HepG2 (cell line): ENCODE data around the gene BCL6. TPM values are rescaled to one million over a fixed set of nuclear protein-coding genes. Genes with fewer than 3 reads are reported as not detected.

Experiments used
- BHLHE40 ChIP-seq: IDR thresholded peaks from 2 replicates; pipeline ENCODE4 v1.6.1; 2011; ENCODE audit warnings: low read length, improper control_type of control experiment
- SAFB2 ChIP-seq: sonication (generic); formaldehyde crosslinking; IDR thresholded peaks from 2 replicates; pipeline ENCODE4 v1.5.1; 2020; ENCODE audit warnings: missing genetic modification reagents, low read depth, mild to moderate bottlenecking, borderline replicate concordance
- SOX5 ChIP-seq: IDR thresholded peaks from 2 replicates; pipeline ENCODE4 v1.6.1; 2016; ENCODE audit warnings: borderline replicate concordance
- STAT5B ChIP-seq: sonication (generic); formaldehyde crosslinking; IDR thresholded peaks from 2 replicates; pipeline ENCODE4 v1.4.0; 2020; ENCODE audit warnings: missing genetic modification reagents
- XBP1 ChIP-seq: sonication (generic); formaldehyde crosslinking; IDR thresholded peaks from 2 replicates; pipeline ENCODE4 v1.5.0; 2020; ENCODE audit warnings: missing genetic modification reagents
- ZNF451 ChIP-seq: sonication (generic); formaldehyde crosslinking; IDR thresholded peaks from 2 replicates; pipeline ENCODE4 v1.5.0; 2020; ENCODE audit warnings: mild to moderate bottlenecking, missing genetic modification reagents
- ZNF460 ChIP-seq: sonication (generic); formaldehyde crosslinking; IDR thresholded peaks from 2 replicates; pipeline ENCODE4 v1.5.1; 2020; ENCODE audit warnings: missing genetic modification reagents, mild to moderate bottlenecking, borderline replicate concordance
- ZNF501 ChIP-seq: sonication (generic); formaldehyde crosslinking; IDR thresholded peaks from 2 replicates; pipeline ENCODE4 v1.5.1; 2020; ENCODE audit warnings: mild to moderate bottlenecking, moderate library complexity, missing genetic modification reagents
- polyA plus RNA-seq, 8 experiments: library from polyadenylated mRNA; depleted of rRNA in 3 of 8; stranded (reverse) in 7 of 8; unstranded in 1 of 8; fragments of >200 nt; fragmentation: Illumina TruSeq in 4 of 8; extraction: Trizol in 4 of 8; gene quantifications; 2 replicates each; pipeline versions ENCODE4 v1.2.1 to v1.2.3, GENCODE V29; 2011 to 2016; ENCODE audit warnings: low read depth in 4 of 8, missing spikeins in 1 of 8, mixed read lengths in 1 of 8; ENCODE audit not compliant: insufficient read depth in 1 of 8
- total RNA-seq, 5 experiments: library from RNA; depleted of rRNA; stranded (reverse); fragments of >200 nt; fragmentation: Illumina TruSeq; extraction: Trizol; gene quantifications; 2 replicates each; pipeline ENCODE4 v1.2.3, GENCODE V29; 2016; ENCODE audit warnings: low read depth in 1 of 5
- TF ChIP-seq, protein P1 (sequence below): sonication (generic); formaldehyde crosslinking; conservative IDR thresholded peaks from 2 replicates; pipeline ENCODE4 v1.4.0; 2020; ENCODE audit warnings: missing genetic modification reagents
- TF ChIP-seq, protein P2 (sequence below): sonication (generic); formaldehyde crosslinking; IDR thresholded peaks from 2 replicates; pipeline ENCODE4 v1.9.0; 2021; ENCODE audit warnings: missing genetic modification reagents, mild to moderate bottlenecking, borderline replicate concordance
- TF ChIP-seq, protein P3 (sequence below): sonication (generic); formaldehyde crosslinking; IDR thresholded peaks from 2 replicates; pipeline ENCODE4 v1.4.0; 2020; ENCODE audit warnings: mild to moderate bottlenecking, missing genetic modification reagents
- TF ChIP-seq, protein P4 (sequence below): IDR thresholded peaks from 2 replicates; pipeline ENCODE4 v1.6.1; 2012; ENCODE audit warnings: low read length, improper control_type of control experiment
- TF ChIP-seq, protein P5 (sequence below): sonication (generic); formaldehyde crosslinking; conservative IDR thresholded peaks from 2 replicates; pipeline ENCODE4 v1.8.1; 2023; ENCODE audit warnings: missing genetic modification reagents

The BCL6 gene
- total and polyA plus RNA-seq, 2 of the 13 experiments (the other 11 are each of a cell fraction or from before 2014, with no cell fraction given) = 21.2 to 53.7 TPM

DNA sequence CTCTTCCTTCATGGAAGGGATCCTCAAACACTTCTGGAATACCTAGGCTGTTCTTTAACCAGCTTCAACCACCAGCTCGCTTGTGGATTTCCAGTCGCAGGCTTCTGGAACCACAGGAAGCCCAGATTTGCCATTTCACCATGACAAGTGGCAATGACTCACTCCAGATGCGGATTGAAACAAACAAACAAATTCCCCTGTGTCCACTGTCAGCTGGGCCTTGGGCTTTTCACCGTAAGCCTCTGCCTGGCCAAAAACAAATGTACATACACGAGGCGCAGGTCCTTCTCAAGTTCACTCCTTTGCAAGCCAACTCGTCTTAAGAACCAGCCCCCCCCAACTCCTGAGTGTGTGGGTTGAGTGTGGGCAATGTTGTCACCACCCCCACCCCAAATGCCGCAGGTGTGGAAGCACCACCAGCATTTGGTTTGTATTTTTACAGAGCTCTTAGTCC is 8.8 kb downstream of the BCL6 start (continued):
- TF ChIP-seq, protein P1, sequence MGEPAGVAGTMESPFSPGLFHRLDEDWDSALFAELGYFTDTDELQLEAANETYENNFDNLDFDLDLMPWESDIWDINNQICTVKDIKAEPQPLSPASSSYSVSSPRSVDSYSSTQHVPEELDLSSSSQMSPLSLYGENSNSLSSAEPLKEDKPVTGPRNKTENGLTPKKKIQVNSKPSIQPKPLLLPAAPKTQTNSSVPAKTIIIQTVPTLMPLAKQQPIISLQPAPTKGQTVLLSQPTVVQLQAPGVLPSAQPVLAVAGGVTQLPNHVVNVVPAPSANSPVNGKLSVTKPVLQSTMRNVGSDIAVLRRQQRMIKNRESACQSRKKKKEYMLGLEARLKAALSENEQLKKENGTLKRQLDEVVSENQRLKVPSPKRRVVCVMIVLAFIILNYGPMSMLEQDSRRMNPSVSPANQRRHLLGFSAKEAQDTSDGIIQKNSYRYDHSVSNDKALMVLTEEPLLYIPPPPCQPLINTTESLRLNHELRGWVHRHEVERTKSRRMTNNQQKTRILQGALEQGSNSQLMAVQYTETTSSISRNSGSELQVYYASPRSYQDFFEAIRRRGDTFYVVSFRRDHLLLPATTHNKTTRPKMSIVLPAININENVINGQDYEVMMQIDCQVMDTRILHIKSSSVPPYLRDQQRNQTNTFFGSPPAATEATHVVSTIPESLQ (CRISPR knock-in tag) = no peak
- TF ChIP-seq, protein P2, sequence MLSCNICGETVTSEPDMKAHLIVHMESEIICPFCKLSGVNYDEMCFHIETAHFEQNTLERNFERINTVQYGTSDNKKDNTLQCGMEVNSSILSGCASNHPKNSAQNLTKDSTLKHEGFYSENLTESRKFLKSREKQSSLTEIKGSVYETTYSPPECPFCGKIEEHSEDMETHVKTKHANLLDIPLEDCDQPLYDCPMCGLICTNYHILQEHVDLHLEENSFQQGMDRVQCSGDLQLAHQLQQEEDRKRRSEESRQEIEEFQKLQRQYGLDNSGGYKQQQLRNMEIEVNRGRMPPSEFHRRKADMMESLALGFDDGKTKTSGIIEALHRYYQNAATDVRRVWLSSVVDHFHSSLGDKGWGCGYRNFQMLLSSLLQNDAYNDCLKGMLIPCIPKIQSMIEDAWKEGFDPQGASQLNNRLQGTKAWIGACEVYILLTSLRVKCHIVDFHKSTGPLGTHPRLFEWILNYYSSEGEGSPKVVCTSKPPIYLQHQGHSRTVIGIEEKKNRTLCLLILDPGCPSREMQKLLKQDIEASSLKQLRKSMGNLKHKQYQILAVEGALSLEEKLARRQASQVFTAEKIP (CRISPR knock-in tag) = no peak
- TF ChIP-seq, protein P3, sequence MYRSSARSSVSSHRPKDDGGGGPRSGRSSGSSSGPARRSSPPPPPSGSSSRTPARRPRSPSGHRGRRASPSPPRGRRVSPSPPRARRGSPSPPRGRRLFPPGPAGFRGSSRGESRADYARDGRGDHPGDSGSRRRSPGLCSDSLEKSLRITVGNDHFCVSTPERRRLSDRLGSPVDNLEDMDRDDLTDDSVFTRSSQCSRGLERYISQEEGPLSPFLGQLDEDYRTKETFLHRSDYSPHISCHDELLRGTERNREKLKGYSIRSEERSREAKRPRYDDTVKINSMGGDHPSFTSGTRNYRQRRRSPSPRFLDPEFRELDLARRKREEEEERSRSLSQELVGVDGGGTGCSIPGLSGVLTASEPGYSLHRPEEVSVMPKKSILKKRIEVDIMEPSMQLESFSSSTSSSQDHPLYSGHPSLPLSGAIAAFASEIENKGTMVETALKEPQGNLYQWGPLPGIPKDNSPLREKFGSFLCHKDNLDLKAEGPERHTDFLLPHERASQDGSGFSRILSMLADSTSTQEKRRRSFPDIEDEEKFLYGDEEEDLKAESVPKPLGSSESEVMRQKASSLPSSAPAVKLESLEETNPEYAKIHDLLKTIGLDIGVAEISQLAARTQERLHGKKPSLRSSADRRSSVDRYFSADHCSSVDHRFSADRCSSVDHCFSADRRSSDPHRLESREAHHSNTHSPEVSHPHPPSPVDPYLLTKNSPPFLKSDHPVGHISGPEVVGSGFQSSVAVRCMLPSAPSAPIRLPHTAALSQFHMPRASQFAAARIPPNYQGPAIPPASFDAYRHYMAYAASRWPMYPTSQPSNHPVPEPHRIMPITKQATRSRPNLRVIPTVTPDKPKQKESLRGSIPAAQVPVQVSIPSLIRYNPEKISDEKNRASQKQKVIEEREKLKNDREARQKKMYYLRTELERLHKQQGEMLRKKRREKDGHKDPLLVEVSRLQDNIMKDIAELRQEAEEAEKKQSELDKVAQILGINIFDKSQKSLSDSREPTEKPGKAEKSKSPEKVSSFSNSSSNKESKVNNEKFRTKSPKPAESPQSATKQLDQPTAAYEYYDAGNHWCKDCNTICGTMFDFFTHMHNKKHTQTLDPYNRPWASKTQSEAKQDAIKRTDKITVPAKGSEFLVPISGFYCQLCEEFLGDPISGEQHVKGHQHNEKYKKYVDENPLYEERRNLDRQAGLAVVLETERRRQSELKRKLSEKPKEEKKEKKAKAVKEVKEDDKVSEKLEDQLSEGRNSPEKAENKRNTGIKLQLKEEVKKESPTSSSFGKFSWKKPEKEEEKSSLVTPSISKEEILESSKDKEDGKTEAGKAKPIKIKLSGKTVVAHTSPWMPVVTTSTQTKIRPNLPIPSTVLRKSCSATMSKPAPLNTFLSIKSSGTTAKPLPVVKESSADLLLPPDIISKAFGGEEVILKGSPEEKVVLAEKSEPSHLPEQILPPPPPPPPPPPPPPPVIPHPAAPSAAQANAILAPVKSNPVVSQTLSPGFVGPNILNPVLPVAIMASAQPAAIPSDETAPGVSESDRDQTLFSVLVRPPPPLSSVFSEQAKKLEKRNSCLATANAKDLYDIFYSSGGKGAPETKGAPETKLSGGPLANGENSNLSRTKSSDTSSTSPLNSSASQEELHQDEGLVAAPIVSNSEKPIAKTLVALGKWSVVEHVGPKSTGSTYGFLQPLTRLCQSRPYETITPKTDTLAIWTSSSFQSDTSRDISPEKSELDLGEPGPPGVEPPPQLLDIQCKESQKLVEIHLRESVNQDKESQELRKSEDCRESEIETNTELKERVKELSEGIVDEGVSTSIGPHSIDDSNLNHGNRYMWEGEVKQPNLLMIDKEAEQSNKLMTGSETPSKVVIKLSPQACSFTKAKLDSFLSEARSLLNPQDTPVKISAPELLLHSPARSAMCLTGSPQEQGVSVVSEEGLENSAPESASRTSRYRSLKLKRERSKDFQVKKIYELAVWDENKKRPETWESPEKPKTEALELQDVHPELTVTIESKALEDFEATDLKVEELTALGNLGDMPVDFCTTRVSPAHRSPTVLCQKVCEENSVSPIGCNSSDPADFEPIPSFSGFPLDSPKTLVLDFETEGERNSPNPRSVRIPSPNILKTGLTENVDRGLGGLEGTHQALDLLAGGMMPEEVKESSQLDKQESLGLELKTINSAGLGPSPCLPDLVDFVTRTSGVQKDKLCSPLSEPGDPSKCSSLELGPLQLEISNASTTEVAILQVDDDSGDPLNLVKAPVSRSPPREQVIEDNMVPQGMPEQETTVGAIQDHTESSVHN (CRISPR knock-in tag) = no peak
- TF ChIP-seq, protein P4, sequence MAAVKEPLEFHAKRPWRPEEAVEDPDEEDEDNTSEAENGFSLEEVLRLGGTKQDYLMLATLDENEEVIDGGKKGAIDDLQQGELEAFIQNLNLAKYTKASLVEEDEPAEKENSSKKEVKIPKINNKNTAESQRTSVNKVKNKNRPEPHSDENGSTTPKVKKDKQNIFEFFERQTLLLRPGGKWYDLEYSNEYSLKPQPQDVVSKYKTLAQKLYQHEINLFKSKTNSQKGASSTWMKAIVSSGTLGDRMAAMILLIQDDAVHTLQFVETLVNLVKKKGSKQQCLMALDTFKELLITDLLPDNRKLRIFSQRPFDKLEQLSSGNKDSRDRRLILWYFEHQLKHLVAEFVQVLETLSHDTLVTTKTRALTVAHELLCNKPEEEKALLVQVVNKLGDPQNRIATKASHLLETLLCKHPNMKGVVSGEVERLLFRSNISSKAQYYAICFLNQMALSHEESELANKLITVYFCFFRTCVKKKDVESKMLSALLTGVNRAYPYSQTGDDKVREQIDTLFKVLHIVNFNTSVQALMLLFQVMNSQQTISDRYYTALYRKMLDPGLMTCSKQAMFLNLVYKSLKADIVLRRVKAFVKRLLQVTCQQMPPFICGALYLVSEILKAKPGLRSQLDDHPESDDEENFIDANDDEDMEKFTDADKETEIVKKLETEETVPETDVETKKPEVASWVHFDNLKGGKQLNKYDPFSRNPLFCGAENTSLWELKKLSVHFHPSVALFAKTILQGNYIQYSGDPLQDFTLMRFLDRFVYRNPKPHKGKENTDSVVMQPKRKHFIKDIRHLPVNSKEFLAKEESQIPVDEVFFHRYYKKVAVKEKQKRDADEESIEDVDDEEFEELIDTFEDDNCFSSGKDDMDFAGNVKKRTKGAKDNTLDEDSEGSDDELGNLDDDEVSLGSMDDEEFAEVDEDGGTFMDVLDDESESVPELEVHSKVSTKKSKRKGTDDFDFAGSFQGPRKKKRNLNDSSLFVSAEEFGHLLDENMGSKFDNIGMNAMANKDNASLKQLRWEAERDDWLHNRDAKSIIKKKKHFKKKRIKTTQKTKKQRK = no peak
- TF ChIP-seq BHLHE40 (no peak), ZNF451 (no peak), SAFB2 (CRISPR knock-in tag) (no peak), ZNF460 (no peak), XBP1 (CRISPR knock-in tag) (no peak), ZNF501 (CRISPR knock-in tag) (peak; percentile 37; the same call in 1 of the 2 replicates), SOX5 (CRISPR knock-in tag) (0 out of 2 replicates have a peak, but pooled peaks have one; percentile 19), STAT5B (no peak)
- TF ChIP-seq, protein P5, sequence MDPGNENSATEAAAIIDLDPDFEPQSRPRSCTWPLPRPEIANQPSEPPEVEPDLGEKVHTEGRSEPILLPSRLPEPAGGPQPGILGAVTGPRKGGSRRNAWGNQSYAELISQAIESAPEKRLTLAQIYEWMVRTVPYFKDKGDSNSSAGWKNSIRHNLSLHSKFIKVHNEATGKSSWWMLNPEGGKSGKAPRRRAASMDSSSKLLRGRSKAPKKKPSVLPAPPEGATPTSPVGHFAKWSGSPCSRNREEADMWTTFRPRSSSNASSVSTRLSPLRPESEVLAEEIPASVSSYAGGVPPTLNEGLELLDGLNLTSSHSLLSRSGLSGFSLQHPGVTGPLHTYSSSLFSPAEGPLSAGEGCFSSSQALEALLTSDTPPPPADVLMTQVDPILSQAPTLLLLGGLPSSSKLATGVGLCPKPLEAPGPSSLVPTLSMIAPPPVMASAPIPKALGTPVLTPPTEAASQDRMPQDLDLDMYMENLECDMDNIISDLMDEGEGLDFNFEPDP (CRISPR knock-in tag) = no peak
